22Rv1 (cell line): ENCODE measurements around the gene TACR2.

Source experiments
- ZFX ChIP-seq: fragments of 450-650 bp; IDR thresholded peaks from 2 replicates; pipeline ENCODE4 v1.6.1; 2017; ENCODE audit warnings: antibody characterized with exemption, borderline replicate concordance
- TF ChIP-seq, protein P1 (sequence below): fragments of 450-650 bp; IDR thresholded peaks from 2 replicates; pipeline ENCODE4 v1.5.1; 2017; ENCODE audit warnings: mild to moderate bottlenecking

DNA sequence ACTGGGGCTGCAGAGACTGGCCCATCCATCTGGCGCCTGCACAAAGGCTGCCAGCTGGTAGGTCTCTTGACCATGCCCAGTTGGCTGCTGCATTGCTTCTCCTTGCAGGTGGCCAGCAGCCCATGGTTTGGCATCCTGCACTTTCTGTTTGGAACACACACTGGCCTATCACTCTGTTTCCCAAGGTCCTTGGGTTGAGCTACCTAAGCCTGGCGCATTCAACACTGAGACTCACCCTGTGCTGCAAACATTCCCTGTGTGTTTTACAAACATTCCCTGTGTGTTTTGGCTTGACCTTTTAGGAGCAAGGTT is 55.5 kb downstream of the TACR2 start:
- TF ChIP-seq, protein P1, sequence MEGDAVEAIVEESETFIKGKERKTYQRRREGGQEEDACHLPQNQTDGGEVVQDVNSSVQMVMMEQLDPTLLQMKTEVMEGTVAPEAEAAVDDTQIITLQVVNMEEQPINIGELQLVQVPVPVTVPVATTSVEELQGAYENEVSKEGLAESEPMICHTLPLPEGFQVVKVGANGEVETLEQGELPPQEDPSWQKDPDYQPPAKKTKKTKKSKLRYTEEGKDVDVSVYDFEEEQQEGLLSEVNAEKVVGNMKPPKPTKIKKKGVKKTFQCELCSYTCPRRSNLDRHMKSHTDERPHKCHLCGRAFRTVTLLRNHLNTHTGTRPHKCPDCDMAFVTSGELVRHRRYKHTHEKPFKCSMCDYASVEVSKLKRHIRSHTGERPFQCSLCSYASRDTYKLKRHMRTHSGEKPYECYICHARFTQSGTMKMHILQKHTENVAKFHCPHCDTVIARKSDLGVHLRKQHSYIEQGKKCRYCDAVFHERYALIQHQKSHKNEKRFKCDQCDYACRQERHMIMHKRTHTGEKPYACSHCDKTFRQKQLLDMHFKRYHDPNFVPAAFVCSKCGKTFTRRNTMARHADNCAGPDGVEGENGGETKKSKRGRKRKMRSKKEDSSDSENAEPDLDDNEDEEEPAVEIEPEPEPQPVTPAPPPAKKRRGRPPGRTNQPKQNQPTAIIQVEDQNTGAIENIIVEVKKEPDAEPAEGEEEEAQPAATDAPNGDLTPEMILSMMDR, result no peak
- no peak for TF ChIP-seq ZFX
